Skin of body (tissue), 2 donors: ENCODE measurements around the gene ZFYVE28. TPM values are rescaled to one million over a fixed set of nuclear protein-coding genes. Genes with fewer than 3 reads are reported as not detected.

Experiments
- DNase-seq: peaks from one replicate; lab custom pipeline; 2025; lab: John Stamatoyannopoulos, UW
- total RNA-seq: library from RNA; depleted of rRNA; stranded (reverse); fragments of >200 nt; gene quantifications from one replicate; pipeline ENCODE4 v1.2.3, GENCODE V29; 2014

Gene ZFYVE28
- total RNA-seq, 1 donor from 2014 or later: 5.1 TPM

- DNase-seq: no peak
Measured at GRCh38 chr4:2428496-2429213, 10.2 kb upstream of the ZFYVE28 start.

GRCh38 chr4:2427383-2428334 is 9.2 kb upstream of the ZFYVE28 start:
- no peak for DNase-seq

GRCh38 chr4:2426711-2427275 is 8.3 kb upstream of the ZFYVE28 start:
- DNase-seq: no peak

DNA sequence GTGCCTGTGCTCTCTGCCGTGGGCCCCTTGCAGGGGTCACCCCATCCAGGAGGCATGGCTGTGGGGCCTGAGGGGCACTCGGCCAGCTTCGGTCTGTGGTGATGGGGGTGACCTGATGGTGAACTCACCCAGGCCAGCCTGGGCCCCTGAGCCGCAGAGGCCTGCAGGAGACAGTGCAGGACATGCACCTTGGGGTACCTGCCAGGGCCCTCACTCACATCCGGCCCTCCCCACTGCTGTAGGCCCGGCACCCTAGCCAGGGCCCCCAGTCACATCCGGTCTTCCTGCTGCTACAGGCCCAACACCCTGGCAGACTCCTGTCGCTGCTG is 7.6 kb upstream of the ZFYVE28 start:
- DNase-seq: no peak

DNA sequence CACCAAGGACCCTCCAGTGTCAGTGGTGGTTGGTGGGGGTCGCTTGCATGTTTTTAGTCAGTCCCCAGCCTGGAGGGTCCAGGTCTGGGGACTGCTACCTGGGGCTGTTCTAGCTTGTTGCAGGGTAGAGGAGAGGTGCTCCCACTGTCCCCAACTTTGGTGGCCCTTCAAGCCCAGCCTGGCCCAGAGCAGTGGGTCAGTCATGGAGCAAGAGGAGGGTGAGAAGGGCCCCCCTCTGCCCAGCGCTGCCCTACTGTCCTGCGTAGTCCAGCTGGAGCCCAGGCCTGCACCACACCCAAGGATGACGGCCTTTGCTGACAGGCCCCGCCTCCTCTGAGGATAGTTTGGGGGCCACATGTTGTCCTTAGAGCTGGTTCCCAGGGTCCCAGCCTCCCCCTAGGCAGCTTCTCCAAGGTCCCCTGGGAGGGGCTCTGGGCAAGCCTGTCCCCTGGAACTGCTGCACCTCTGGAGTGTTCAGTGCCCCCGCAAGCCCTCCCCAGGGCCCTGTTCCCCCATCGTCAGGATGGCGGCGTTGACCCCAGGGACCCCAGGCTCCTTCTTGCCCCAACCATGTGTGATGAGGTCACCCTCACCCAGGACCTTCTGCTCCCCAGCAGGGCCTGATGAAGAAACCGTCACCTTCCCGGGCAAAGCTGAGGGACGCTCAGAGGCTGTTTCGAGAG is 7.1 kb upstream of the ZFYVE28 start:
- no peak for DNase-seq

GRCh38 chr4:2424581-2424980 is 6.1 kb upstream of the ZFYVE28 start:
- no peak for DNase-seq

- DNase-seq: no peak
Measured at GRCh38 chr4:2423695-2424094, 5.2 kb upstream of the ZFYVE28 start.

GRCh38 chr4:2423066-2423465 is 4.6 kb upstream of the ZFYVE28 start:
- no peak for DNase-seq

DNA sequence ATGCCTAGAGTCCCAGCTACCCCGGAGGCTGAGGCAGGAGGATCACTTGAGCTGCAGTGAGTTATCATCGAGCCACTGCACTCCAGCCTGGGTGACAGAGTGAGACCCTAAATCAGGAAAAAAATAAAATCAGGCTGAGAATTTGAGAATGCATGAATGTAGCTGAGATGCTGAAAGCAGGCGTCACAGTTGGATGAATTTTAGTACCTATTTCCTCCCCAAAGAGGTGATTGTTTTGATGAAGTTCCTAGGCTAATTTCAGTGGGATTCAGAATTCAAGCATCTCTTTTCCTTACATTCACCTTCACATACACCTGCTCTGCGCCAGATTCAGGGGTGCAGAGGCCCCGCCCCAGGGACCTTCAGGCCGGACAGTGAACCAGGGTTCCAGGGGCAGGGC is 3.5 kb upstream of the ZFYVE28 start:
- no peak for DNase-seq

- no peak for DNase-seq
Measured at GRCh38 chr4:2419814-2420213, 1.4 kb upstream of the ZFYVE28 start.

- DNase-seq: peak; percentile 83
Measured at GRCh38 chr4:2418650-2419571, 466 bp upstream of the ZFYVE28 start, which contains the start of gene CFAP99. CFAP99 (plus strand) TSS chr4:2418955.

- DNase-seq: no peak
Measured at GRCh38 chr4:2417226-2417764, 1.1 kb downstream of the ZFYVE28 start.

GRCh38 chr4:2416564-2417225 is 1.8 kb downstream of the ZFYVE28 start:
- DNase-seq: no peak

DNA sequence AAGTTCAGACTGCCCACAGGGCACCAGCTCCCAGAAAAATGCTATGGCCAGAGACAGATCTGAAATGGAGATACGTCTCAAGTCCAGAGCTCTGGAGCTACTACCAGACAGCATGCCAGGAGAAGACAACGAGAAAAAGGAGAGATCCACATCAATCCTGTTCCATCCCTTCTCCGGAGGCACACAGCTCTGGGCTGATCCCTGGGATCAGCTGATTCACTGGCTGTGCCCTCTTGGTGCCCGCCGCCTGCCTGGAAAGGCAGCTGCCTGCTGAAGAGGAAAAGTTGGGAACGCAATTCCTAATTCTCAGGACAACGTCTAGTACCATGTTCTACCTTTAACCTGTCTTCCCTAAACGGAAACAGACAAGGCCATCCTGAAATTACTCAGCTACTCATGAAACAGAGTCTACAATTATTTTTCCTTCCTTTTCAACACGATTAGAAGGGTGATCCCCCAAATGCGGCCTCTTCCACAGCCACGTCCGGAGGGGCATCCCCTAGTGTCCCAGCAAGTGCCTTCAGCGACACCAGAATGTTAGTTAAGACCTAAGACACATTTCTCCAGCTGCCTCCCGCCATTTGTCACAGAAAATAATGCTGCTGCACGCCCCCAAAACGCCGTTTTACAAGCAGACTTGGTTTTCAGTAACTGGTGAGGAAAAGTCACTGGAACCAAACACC is 2.4 kb downstream of the ZFYVE28 start:
- DNase-seq: no peak

DNA sequence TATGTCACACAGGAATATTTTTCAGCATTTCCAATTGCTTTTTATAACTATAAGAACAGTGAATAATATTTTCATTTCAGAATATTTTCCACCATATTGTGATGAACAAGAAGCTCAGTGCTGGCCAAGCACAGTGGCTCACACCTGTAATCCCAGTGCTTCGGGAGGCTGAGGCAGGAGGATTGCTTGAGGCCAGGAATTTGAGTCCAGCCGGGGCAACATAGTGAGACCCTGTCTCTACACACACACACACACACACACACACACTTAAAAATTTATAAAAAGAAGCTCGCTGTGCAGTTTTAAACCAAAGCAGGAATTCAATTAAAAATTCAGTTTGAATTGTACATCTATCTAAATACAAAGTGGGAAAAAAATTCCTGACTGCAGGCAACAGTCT is 3.2 kb downstream of the ZFYVE28 start:
- no peak for DNase-seq

- no peak for DNase-seq
Measured at GRCh38 chr4:2413821-2414610, 4.4 kb downstream of the ZFYVE28 start.

- peak; percentile 49 for DNase-seq
Measured at GRCh38 chr4:2412885-2413716, 5.3 kb downstream of the ZFYVE28 start.

GRCh38 chr4:2412534-2412884 is 5.9 kb downstream of the ZFYVE28 start:
- no peak for DNase-seq
